ENCODE results near the gene DTD1. TPM values are rescaled to one million over a fixed set of nuclear protein-coding genes. Genes with fewer than 3 reads are reported as not detected.
A peak's percentile ranks its signal among the peaks of the same experiment; 100 is the strongest.

DTD1 gene
- total RNA-seq, 3 donors from 2014 or later (not counting 1 experiment from before 2014, with no cell fraction given) = 23.4 to 28.4 (median 24.1) TPM

- H3K36me3 ChIP-seq (ENCODE audit: control insufficient read depth, insufficient read depth, low read length) = no peaks in the 10 kb centered on the region
- no peak overlapping the region for H3K27ac ChIP-seq (ENCODE audit: low read length)
- no peaks in the 10 kb centered on the region for H3K9me3 Mint-ChIP-seq
- peaks cover 0 to 6% of the 10 kb centered on the region in 2 donors for H3K27me3 Mint-ChIP-seq (ENCODE audit: low read depth in 2 of 2)
- H3K36me3 Mint-ChIP-seq = no peaks in the 10 kb centered on the region
- no peaks in the 10 kb centered on the region for H3K27me3 ChIP-seq (ENCODE audit: control insufficient read depth, insufficient read depth, low read length)
- peaks cover 25 to 26% of the 10 kb centered on the region in 2 donors for H3K4me1 Mint-ChIP-seq
- DNase-seq (no peak), ATAC-seq (no peak)
- H3K4me1 ChIP-seq (ENCODE audit: control insufficient read depth, insufficient read depth, low read length) = peaks cover 14% of the 10 kb centered on the region
- intact Hi-C loops (cut with micrococcal nuclease) = loop anchor here (5.0 kb wide), 2 partner anchors 78 to 118 kb away; partner anchors contain the start of genes DZANK1, POLR3F and SEC23B
- no peak overlapping the region for H3K4me3 Mint-ChIP-seq
- no peak overlapping the region for H3K27ac Mint-ChIP-seq
- TF ChIP-seq, protein P1, sequence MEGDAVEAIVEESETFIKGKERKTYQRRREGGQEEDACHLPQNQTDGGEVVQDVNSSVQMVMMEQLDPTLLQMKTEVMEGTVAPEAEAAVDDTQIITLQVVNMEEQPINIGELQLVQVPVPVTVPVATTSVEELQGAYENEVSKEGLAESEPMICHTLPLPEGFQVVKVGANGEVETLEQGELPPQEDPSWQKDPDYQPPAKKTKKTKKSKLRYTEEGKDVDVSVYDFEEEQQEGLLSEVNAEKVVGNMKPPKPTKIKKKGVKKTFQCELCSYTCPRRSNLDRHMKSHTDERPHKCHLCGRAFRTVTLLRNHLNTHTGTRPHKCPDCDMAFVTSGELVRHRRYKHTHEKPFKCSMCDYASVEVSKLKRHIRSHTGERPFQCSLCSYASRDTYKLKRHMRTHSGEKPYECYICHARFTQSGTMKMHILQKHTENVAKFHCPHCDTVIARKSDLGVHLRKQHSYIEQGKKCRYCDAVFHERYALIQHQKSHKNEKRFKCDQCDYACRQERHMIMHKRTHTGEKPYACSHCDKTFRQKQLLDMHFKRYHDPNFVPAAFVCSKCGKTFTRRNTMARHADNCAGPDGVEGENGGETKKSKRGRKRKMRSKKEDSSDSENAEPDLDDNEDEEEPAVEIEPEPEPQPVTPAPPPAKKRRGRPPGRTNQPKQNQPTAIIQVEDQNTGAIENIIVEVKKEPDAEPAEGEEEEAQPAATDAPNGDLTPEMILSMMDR (IDR thresholded peaks at IDR 0.05) = no peak
- no peak overlapping the region for H3K4me3 ChIP-seq (ENCODE audit: low read length)
- WGBS (ENCODE audit: insufficient coverage) = 98% methylated on average over 2 of the region's 2 CpGs
- H3K9me3 ChIP-seq (ENCODE audit: control insufficient read depth, insufficient read depth, low read length) = no peaks in the 10 kb centered on the region
These were observed 2.7 kb upstream of the DTD1 start for GRCh38 chr20:18585134-18585533.

DNA sequence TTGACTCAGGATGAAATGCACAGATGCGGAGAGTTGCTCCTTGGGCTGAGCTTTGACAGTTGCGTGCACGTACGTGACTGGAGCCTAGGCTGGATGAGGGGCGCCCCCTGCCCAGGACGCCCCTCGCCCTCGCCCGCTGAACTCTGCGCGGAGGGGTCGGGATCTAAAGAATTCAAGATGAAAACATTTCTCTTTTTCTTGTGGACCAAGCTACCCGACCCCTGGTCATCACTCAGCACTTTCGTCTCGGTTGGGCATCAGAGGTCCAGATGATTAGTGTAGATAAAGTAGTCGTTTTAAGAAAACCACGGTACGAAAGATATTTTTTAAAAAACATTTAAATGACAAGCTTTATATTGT, 700 bp downstream of the DTD1 start:
- peak overlapping the region; percentile 71 for H3K4me3 ChIP-seq (ENCODE audit: low read length)
- peak overlapping the region; percentile 53 for H3K27ac ChIP-seq (ENCODE audit: low read length)
- Mint-ChIP-seq H3K36me3 (no peaks in the 10 kb centered on the region), H3K9me3 (no peaks in the 10 kb centered on the region), H3K4me1 (peaks cover 25 to 26% of the 10 kb centered on the region in 2 donors), H3K4me3 (peak overlapping the region; percentile 90), H3K27me3 (ENCODE audit: low read depth in 2 of 2) (peaks cover 0 to 6% of the 10 kb centered on the region in 2 donors), H3K27ac (peak overlapping the region; percentile 84 to 87)
- DNase-seq (no peak), ATAC-seq (no peak)
- peaks cover 14% of the 10 kb centered on the region for H3K4me1 ChIP-seq (ENCODE audit: control insufficient read depth, insufficient read depth, low read length)
- intact Hi-C loops (cut with micrococcal nuclease) = loop anchor here (1.0 to 5.0 kb wide), 3 partner anchors 21 to 121 kb away; partner anchors contain the start of genes DZANK1, POLR3F, SEC23B and SMIM26
- TF ChIP-seq, protein P1 (IDR thresholded peaks at IDR 0.05) = no peak
- H3K27me3 ChIP-seq (ENCODE audit: control insufficient read depth, insufficient read depth, low read length) = no peaks in the 10 kb centered on the region
- H3K9me3 ChIP-seq (ENCODE audit: control insufficient read depth, insufficient read depth, low read length) = no peaks in the 10 kb centered on the region
- no peaks in the 10 kb centered on the region for H3K36me3 ChIP-seq (ENCODE audit: control insufficient read depth, insufficient read depth, low read length)
- 4% methylated on average over 15 of the region's 18 CpGs for WGBS (ENCODE audit: insufficient coverage)

DNA sequence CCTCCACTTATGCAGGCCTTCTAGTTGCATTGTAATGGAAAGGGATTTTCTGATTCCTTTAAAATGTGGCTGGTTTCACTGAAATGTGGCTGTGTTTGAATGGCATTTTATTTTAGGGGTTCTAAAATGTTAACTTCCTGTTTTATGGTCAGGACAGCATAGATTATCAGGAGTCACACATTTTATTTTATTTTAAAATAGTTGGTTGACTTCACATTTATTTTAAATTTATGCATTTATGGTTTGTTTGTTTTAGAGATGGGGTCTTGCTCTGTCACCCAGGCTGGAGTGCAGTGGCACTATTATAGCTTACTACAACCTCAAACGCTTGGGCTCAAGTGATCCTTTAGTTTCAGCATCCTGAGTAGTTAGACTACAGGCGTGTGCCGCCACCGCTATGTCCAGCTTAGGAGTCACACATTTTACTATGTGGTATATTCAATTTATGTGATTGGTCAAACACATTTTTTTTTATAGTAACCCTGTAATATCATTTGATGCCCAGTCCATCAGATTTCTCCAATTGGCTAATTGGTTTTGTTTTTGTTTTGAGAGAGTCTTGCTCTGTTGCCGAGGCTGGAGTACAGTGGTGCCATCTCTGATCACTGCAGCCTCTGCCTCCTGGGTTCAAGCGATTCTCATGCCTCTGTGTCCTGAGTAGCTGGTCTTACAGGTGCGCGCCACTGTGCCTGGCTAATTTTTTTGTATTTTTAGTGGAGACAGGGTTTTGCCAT, 2.3 kb downstream of the DTD1 start:
- H3K27ac Mint-ChIP-seq = peak overlapping the region; percentile 84 to 87
- 81% methylated on average over 5 of the region's 8 CpGs for WGBS (ENCODE audit: insufficient coverage)
- H3K9me3 ChIP-seq (ENCODE audit: control insufficient read depth, insufficient read depth, low read length) = no peaks in the 10 kb centered on the region
- ATAC-seq (no peak), DNase-seq (peak in 1 of 2 donors; percentile 9)
- no peaks in the 10 kb centered on the region for H3K27me3 ChIP-seq (ENCODE audit: control insufficient read depth, insufficient read depth, low read length)
- TF ChIP-seq, protein P1 (IDR thresholded peaks at IDR 0.05) = no peak
- no peaks in the 10 kb centered on the region for H3K27me3 Mint-ChIP-seq (ENCODE audit: low read depth in 2 of 2)
- no peaks in the 10 kb centered on the region for H3K36me3 Mint-ChIP-seq
- H3K27ac ChIP-seq (ENCODE audit: low read length) = no peak overlapping the region
- peaks cover 14% of the 10 kb centered on the region for H3K4me1 ChIP-seq (ENCODE audit: control insufficient read depth, insufficient read depth, low read length)
- H3K4me3 ChIP-seq (ENCODE audit: low read length) = no peak overlapping the region
- peak overlapping the region; percentile 90 for H3K4me3 Mint-ChIP-seq
- H3K4me1 Mint-ChIP-seq = peaks cover 25 to 26% of the 10 kb centered on the region in 2 donors
- peaks cover 2% of the 10 kb centered on the region for H3K36me3 ChIP-seq (ENCODE audit: control insufficient read depth, insufficient read depth, low read length)
- intact Hi-C loops (cut with micrococcal nuclease) = loop anchor here (5.0 kb wide), 2 partner anchors 83 to 123 kb away; partner anchors contain the start of genes DZANK1, POLR3F and SEC23B
- H3K9me3 Mint-ChIP-seq = no peaks in the 10 kb centered on the region
